Colonic mucosa (tissue), 4 donors: ENCODE measurements around the gene KIF12. TPM values are rescaled to one million over a fixed set of nuclear protein-coding genes. Genes with fewer than 3 reads are reported as not detected.
A peak's percentile ranks its signal among the peaks of the same experiment; 100 is the strongest.

Source experiments
- DNase-seq: peaks from one replicate; pipeline ENCODE4 v3.0.0-alpha.2; 2020
- H3K27ac ChIP-seq: fragments of 200-600 bp; one replicate; pipeline ENCODE4 v1.8.0; 2021
- H3K27me3 ChIP-seq: fragments of 200-600 bp; one replicate; pipeline ENCODE4 v1.8.0; 2021
- H3K36me3 ChIP-seq: fragments of 200-600 bp; one replicate; pipeline ENCODE4 v1.8.0; 2021
- H3K4me1 ChIP-seq: fragments of 200-600 bp; one replicate; pipeline ENCODE4 v1.8.0; 2021; ENCODE audit warnings: mild to moderate bottlenecking
- H3K4me3 ChIP-seq: fragments of 200-600 bp; one replicate; pipeline ENCODE4 v1.8.0; 2021
- H3K9ac ChIP-seq, 2 donors: one replicate each; pipeline ENCODE4 v1.7.0; 2013; ENCODE audit warnings: control low read depth in 2 of 2, low read depth in 2 of 2, low read length in 2 of 2
- H3K9me3 ChIP-seq: fragments of 200-600 bp; one replicate; pipeline ENCODE4 v1.8.0; 2021
- intact Hi-C: fragments of 100-400 bp; cut with DNase I; formaldehyde crosslinking; loops from one replicate; pipeline ENCODE4 v1.14.1; 2022
- total RNA-seq, 2 donors: library from RNA; stranded (reverse); fragmentation: NEBNext Ultra II Directional in 1 of 2; extraction: Animal tissue kit (Norgen Biotek cat#: 25700) in 1 of 2; gene quantifications; one replicate each; pipeline ENCODE4 v1.2.1, GENCODE V29; 2021
- TF ChIP-seq, protein P1 (sequence below): fragments of 200-600 bp; IDR thresholded peaks from one replicate; pipeline ENCODE4 v1.8.0; 2022; ENCODE audit warnings: antibody characterized with exemption, mild to moderate bottlenecking
- donor health status: healthy.
- donor health status: DM: no; HTN: no; CAD: no.
- donor health status: DM: no; HTN: no; CAD: no.

KIF12 gene
- total RNA-seq, 2 donors from 2014 or later, result 27.2 to 33.8 TPM

- Histone ChIP-seq H3K9me3 (no peaks in the 10 kb centered on the region), H3K4me3 (no peak overlapping the region), H3K27me3 (no peaks in the 10 kb centered on the region), H3K4me1 (peaks cover 4% of the 10 kb centered on the region), H3K36me3 (no peaks in the 10 kb centered on the region), H3K9ac (no peak overlapping the region), H3K27ac (no peak overlapping the region)
- DNase-seq, result no peak
- intact Hi-C loops, result no loop called here
- TF ChIP-seq, protein P1, sequence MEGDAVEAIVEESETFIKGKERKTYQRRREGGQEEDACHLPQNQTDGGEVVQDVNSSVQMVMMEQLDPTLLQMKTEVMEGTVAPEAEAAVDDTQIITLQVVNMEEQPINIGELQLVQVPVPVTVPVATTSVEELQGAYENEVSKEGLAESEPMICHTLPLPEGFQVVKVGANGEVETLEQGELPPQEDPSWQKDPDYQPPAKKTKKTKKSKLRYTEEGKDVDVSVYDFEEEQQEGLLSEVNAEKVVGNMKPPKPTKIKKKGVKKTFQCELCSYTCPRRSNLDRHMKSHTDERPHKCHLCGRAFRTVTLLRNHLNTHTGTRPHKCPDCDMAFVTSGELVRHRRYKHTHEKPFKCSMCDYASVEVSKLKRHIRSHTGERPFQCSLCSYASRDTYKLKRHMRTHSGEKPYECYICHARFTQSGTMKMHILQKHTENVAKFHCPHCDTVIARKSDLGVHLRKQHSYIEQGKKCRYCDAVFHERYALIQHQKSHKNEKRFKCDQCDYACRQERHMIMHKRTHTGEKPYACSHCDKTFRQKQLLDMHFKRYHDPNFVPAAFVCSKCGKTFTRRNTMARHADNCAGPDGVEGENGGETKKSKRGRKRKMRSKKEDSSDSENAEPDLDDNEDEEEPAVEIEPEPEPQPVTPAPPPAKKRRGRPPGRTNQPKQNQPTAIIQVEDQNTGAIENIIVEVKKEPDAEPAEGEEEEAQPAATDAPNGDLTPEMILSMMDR, result no peak
These were observed 21.8 kb downstream of the KIF12 start for GRCh38 chr9:114077162-114077837.

DNA sequence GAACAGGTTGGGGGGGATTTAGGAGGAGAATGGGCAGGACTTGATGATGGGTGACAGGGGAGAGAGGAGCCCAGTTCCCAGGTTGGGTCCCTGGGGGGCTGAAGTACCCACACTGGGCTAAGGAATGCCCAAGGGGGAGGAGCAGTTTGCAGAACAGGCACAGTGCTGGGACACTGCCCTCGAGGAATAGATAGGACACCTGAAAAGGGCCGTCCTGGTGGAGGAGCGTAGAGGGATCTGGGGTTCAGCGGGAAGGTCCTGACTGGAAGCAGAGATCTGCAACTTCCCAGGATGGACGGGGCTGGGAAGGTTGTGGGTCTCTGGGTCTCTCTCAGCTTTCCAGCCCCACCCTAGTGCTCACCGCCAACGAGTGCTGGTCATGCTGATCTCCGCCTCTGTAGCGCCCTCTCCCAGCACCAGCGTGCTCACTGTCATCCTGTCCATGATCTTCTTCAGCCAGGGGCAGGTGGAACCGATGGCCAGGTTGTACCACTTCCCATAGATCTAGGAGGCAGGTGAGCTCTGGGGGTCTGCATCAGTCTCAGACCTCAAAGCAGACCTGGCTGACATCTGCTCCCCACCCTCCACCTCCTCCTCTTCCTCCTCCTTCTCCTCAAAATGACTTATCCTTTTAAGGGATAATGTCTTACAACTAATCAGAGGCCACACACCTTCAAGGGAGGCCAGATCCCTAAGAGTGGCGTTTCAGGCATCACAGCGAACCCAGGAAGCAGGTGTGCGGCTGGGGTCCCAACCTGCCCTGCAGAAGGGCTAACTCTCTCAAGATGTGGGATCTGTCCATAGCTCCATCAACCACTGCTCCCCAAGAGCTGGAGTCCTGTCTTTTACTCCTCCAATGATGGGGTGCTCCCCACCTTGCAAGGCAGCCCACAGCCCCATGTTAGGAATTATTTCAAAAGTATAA, 22.6 kb downstream of the KIF12 start:
- Histone ChIP-seq H3K27ac (no peak overlapping the region), H3K9me3 (no peaks in the 10 kb centered on the region), H3K36me3 (no peaks in the 10 kb centered on the region), H3K9ac (no peak overlapping the region), H3K4me1 (no peaks in the 10 kb centered on the region), H3K4me3 (no peak overlapping the region), H3K27me3 (no peaks in the 10 kb centered on the region)
- no peak for DNase-seq
- intact Hi-C loops, result no loop called here
- TF ChIP-seq, protein P1, result no peak

GRCh38 chr9:114075602-114076001, 23.5 kb downstream of the KIF12 start:
- Histone ChIP-seq H3K27ac (no peak overlapping the region), H3K4me3 (no peak overlapping the region), H3K4me1 (no peaks in the 10 kb centered on the region), H3K36me3 (no peaks in the 10 kb centered on the region), H3K9me3 (no peaks in the 10 kb centered on the region), H3K27me3 (no peaks in the 10 kb centered on the region), H3K9ac (no peak overlapping the region)
- TF ChIP-seq, protein P1, result no peak
- intact Hi-C loops, result no loop called here
- no peak for DNase-seq

- DNase-seq, result peak; percentile 51
- intact Hi-C loops, result no loop called here
- H3K27ac ChIP-seq, result no peak overlapping the region
These were observed 26.6 kb downstream of the KIF12 start for GRCh38 chr9:114072184-114073140.

More at GRCh38 chr9:114072184-114073140, 26.6 kb downstream of the KIF12 start:
- TF ChIP-seq, protein P1, result no peak
- Histone ChIP-seq H3K36me3 (no peaks in the 10 kb centered on the region), H3K9ac (no peak overlapping the region), H3K4me1 (no peaks in the 10 kb centered on the region), H3K27me3 (no peaks in the 10 kb centered on the region), H3K9me3 (no peaks in the 10 kb centered on the region), H3K4me3 (no peak overlapping the region)
